HG03432 (cell line): Measurements from ENCODE around the gene NCOA3.
"Not testable (repeated sequence)": the region's sequence is repeated elsewhere in the genome, so short reads cannot be mapped to it uniquely, and the experiment has no call there.

ENCODE experiments used
- ATAC-seq: cut with Tn5 transposase; IDR thresholded peaks from one replicate; pipeline ENCODE4 v1.9.1; 2021; ENCODE audit warnings: mild to moderate bottlenecking, moderate library complexity; ENCODE audit not compliant: unreplicated experiment

Gene NCOA3

GRCh38 chr20:47500082-47500481 is 1.6 kb upstream of the NCOA3 start:
- ATAC-seq: not testable (repeated sequence)

GRCh38 chr20:47500554-47500953 is 1.1 kb upstream of the NCOA3 start:
- ATAC-seq: no peak

GRCh38 chr20:47501116-47501481 is 588 bp upstream of the NCOA3 start:
- peak; percentile 2 for ATAC-seq

- no peak for ATAC-seq
Observed at GRCh38 chr20:47502271-47503239, 868 bp downstream of the NCOA3 start.

GRCh38 chr20:47503685-47504084 is 2.0 kb downstream of the NCOA3 start:
- ATAC-seq: no peak

GRCh38 chr20:47506335-47506734 is 4.6 kb downstream of the NCOA3 start:
- no peak for ATAC-seq

GRCh38 chr20:47506850-47507249 is 5.2 kb downstream of the NCOA3 start:
- ATAC-seq: no peak

GRCh38 chr20:47507275-47507981 is 5.7 kb downstream of the NCOA3 start:
- ATAC-seq: not testable (repeated sequence)

GRCh38 chr20:47508278-47508677 is 6.6 kb downstream of the NCOA3 start:
- no peak for ATAC-seq

- ATAC-seq: no peak
Observed at GRCh38 chr20:47509104-47509661, 7.5 kb downstream of the NCOA3 start.

GRCh38 chr20:47509685-47510084 is 8.0 kb downstream of the NCOA3 start:
- ATAC-seq: no peak

- ATAC-seq: no peak
Observed at GRCh38 chr20:47515843-47516242, 14.2 kb downstream of the NCOA3 start.

- no peak for ATAC-seq
Observed at GRCh38 chr20:47521059-47521808, 19.5 kb downstream of the NCOA3 start.

- no peak for ATAC-seq
Observed at GRCh38 chr20:47524015-47524784, 22.5 kb downstream of the NCOA3 start.

- no peak for ATAC-seq
Observed at GRCh38 chr20:47527004-47527800, 25.5 kb downstream of the NCOA3 start.

GRCh38 chr20:47529840-47530239 is 28.2 kb downstream of the NCOA3 start:
- no peak for ATAC-seq

- ATAC-seq: no peak
Observed at GRCh38 chr20:47531458-47531857, 29.8 kb downstream of the NCOA3 start.

- no peak for ATAC-seq
Observed at GRCh38 chr20:47532002-47532401, 30.3 kb downstream of the NCOA3 start.

- no peak for ATAC-seq
Observed at GRCh38 chr20:47533518-47534062, 31.9 kb downstream of the NCOA3 start.
